SJSA1 (cell line): ENCODE data around the gene ORMDL3. TPM values are rescaled to one million over a fixed set of nuclear protein-coding genes. Genes with fewer than 3 reads are reported as not detected.

Source experiments
- DNase-seq, 2 experiments: peaks; one replicate each; pipeline ENCODE4 v3.0.0-alpha.2; 2015 to 2020; ENCODE audit warnings: low spot score in 2 of 2, low read depth in 1 of 2
- H3K27ac ChIP-seq: fragments of 250-450 bp; sonication (Bioruptor Pico); 2 replicates; pipeline ENCODE4 v1.5.1; 2020; ENCODE audit warnings: mild to moderate bottlenecking, moderate library complexity
- H3K27me3 ChIP-seq: fragments of 250-450 bp; sonication (Bioruptor Pico); replicated peaks from 2 replicates; pipeline ENCODE4 v1.5.1; 2020; ENCODE audit warnings: mild to moderate bottlenecking, moderate library complexity
- H3K36me3 ChIP-seq: fragments of 250-450 bp; sonication (Bioruptor Pico); 2 replicates; pipeline ENCODE4 v1.5.1; 2020; ENCODE audit warnings: mild to moderate bottlenecking
- H3K4me1 ChIP-seq: fragments of 250-450 bp; sonication (Bioruptor Pico); replicated peaks from 2 replicates; pipeline ENCODE4 v1.6.1; 2021; ENCODE audit warnings: mild to moderate bottlenecking
- H3K4me3 ChIP-seq: fragments of 250-450 bp; sonication (Bioruptor Pico); 2 replicates; pipeline ENCODE4 v1.5.1; 2020; ENCODE audit warnings: mild to moderate bottlenecking
- H3K9me3 ChIP-seq: fragments of 250-450 bp; sonication (Bioruptor Pico); replicated peaks from 2 replicates; pipeline ENCODE4 v1.5.1; 2020; ENCODE audit warnings: mild to moderate bottlenecking
- total RNA-seq: library from RNA; depleted of rRNA; stranded (reverse); fragments of >200 nt; shearing (Covaris generic); gene quantifications from 2 replicates; pipeline ENCODE4 v1.2.3, GENCODE V29; 2014

Gene ORMDL3
- total RNA-seq, 1 experiment from 2014 or later: 39.1 TPM

- peaks cover 38% of the 10 kb centered on the region for H3K4me1 ChIP-seq
- DNase-seq: no peak
- H3K27me3 ChIP-seq: no peaks in the 10 kb centered on the region
- H3K9me3 ChIP-seq: no peaks in the 10 kb centered on the region
- no peak overlapping the region for H3K27ac ChIP-seq
- H3K36me3 ChIP-seq: peaks cover 28% of the 10 kb centered on the region
- H3K4me3 ChIP-seq: no peak overlapping the region
Observed at GRCh38 chr17:39925282-39926134, 1.9 kb downstream of the ORMDL3 start.

GRCh38 chr17:39924691-39925055 is 2.7 kb downstream of the ORMDL3 start:
- no peaks in the 10 kb centered on the region for H3K27me3 ChIP-seq
- H3K4me3 ChIP-seq: no peak overlapping the region
- no peaks in the 10 kb centered on the region for H3K9me3 ChIP-seq
- no peak for DNase-seq
- H3K4me1 ChIP-seq: peaks cover 35% of the 10 kb centered on the region
- H3K27ac ChIP-seq: no peak overlapping the region
- peaks cover 33% of the 10 kb centered on the region for H3K36me3 ChIP-seq

- H3K4me1 ChIP-seq: peaks cover 29% of the 10 kb centered on the region
- H3K4me3 ChIP-seq: no peak overlapping the region
- no peak for DNase-seq
- H3K36me3 ChIP-seq: peaks cover 33% of the 10 kb centered on the region
- no peaks in the 10 kb centered on the region for H3K27me3 ChIP-seq
- no peak overlapping the region for H3K27ac ChIP-seq
- H3K9me3 ChIP-seq: no peaks in the 10 kb centered on the region
Observed at GRCh38 chr17:39923836-39924690, 3.3 kb downstream of the ORMDL3 start.

- Histone ChIP-seq H3K27me3 (no peaks in the 10 kb centered on the region), H3K36me3 (peaks cover 33% of the 10 kb centered on the region), H3K27ac (no peak overlapping the region), H3K4me1 (peaks cover 20% of the 10 kb centered on the region), H3K4me3 (no peak overlapping the region), H3K9me3 (no peaks in the 10 kb centered on the region)
- DNase-seq: no peak
Observed at GRCh38 chr17:39923230-39923629, 4.2 kb downstream of the ORMDL3 start.

GRCh38 chr17:39922006-39922405 is 5.4 kb downstream of the ORMDL3 start:
- Histone ChIP-seq H3K4me1 (peaks cover 14% of the 10 kb centered on the region), H3K9me3 (no peaks in the 10 kb centered on the region), H3K36me3 (peaks cover 33% of the 10 kb centered on the region), H3K27ac (no peak overlapping the region), H3K27me3 (no peaks in the 10 kb centered on the region), H3K4me3 (no peak overlapping the region)
- no peak for DNase-seq

GRCh38 chr17:39921323-39921722 is 6.1 kb downstream of the ORMDL3 start:
- Histone ChIP-seq H3K9me3 (no peaks in the 10 kb centered on the region), H3K4me1 (peaks cover 9% of the 10 kb centered on the region), H3K27ac (no peak overlapping the region), H3K27me3 (no peaks in the 10 kb centered on the region), H3K4me3 (no peak overlapping the region), H3K36me3 (peaks cover 33% of the 10 kb centered on the region)
- no peak for DNase-seq

GRCh38 chr17:39920218-39921210 is 6.9 kb downstream of the ORMDL3 start:
- no peak for DNase-seq
- H3K4me1 ChIP-seq: peaks cover 9% of the 10 kb centered on the region
- H3K4me3 ChIP-seq: no peak overlapping the region
- H3K9me3 ChIP-seq: no peaks in the 10 kb centered on the region
- H3K36me3 ChIP-seq: peaks cover 33% of the 10 kb centered on the region
- no peak overlapping the region for H3K27ac ChIP-seq
- no peaks in the 10 kb centered on the region for H3K27me3 ChIP-seq

GRCh38 chr17:39919087-39919683 is 8.2 kb downstream of the ORMDL3 start:
- H3K9me3 ChIP-seq: no peaks in the 10 kb centered on the region
- DNase-seq: no peak
- H3K27me3 ChIP-seq: no peaks in the 10 kb centered on the region
- peaks cover 5% of the 10 kb centered on the region for H3K4me1 ChIP-seq
- no peak overlapping the region for H3K27ac ChIP-seq
- no peak overlapping the region for H3K4me3 ChIP-seq
- peaks cover 32% of the 10 kb centered on the region for H3K36me3 ChIP-seq

- peaks cover 9% of the 10 kb centered on the region for H3K36me3 ChIP-seq
- H3K27me3 ChIP-seq: no peaks in the 10 kb centered on the region
- no peaks in the 10 kb centered on the region for H3K4me1 ChIP-seq
- no peak overlapping the region for H3K27ac ChIP-seq
- DNase-seq: no peak
- H3K4me3 ChIP-seq: no peak overlapping the region
- no peaks in the 10 kb centered on the region for H3K9me3 ChIP-seq
Observed at GRCh38 chr17:39916918-39917317, 10.5 kb downstream of the ORMDL3 start.

GRCh38 chr17:39915559-39915958 is 11.8 kb downstream of the ORMDL3 start:
- no peak for DNase-seq
- Histone ChIP-seq H3K36me3 (peaks cover 6% of the 10 kb centered on the region), H3K4me3 (no peak overlapping the region), H3K27me3 (no peaks in the 10 kb centered on the region), H3K9me3 (no peaks in the 10 kb centered on the region), H3K4me1 (no peaks in the 10 kb centered on the region), H3K27ac (no peak overlapping the region)

- no peak for DNase-seq
- no peak overlapping the region for H3K27ac ChIP-seq
- no peaks in the 10 kb centered on the region for H3K27me3 ChIP-seq
- H3K4me1 ChIP-seq: no peaks in the 10 kb centered on the region
- no peaks in the 10 kb centered on the region for H3K9me3 ChIP-seq
- no peak overlapping the region for H3K4me3 ChIP-seq
- no peaks in the 10 kb centered on the region for H3K36me3 ChIP-seq
Observed at GRCh38 chr17:39913989-39914388, 13.4 kb downstream of the ORMDL3 start.

GRCh38 chr17:39908789-39909352 is 18.5 kb downstream of the ORMDL3 start:
- Histone ChIP-seq H3K27me3 (no peaks in the 10 kb centered on the region), H3K4me3 (no peak overlapping the region), H3K27ac (no peak overlapping the region), H3K9me3 (no peaks in the 10 kb centered on the region), H3K36me3 (no peaks in the 10 kb centered on the region), H3K4me1 (no peaks in the 10 kb centered on the region)
- DNase-seq: no peak

GRCh38 chr17:39904990-39905288 is 22.5 kb downstream of the ORMDL3 start:
- no peak overlapping the region for H3K4me3 ChIP-seq
- no peaks in the 10 kb centered on the region for H3K36me3 ChIP-seq
- no peak for DNase-seq
- no peaks in the 10 kb centered on the region for H3K27me3 ChIP-seq
- no peaks in the 10 kb centered on the region for H3K4me1 ChIP-seq
- no peak overlapping the region for H3K27ac ChIP-seq
- H3K9me3 ChIP-seq: no peaks in the 10 kb centered on the region
